ENCODE data around the gene APOF. TPM values are rescaled to one million over a fixed set of nuclear protein-coding genes. Genes with fewer than 3 reads are reported as not detected.

Gene APOF
- total and polyA plus RNA-seq, 2 donors from 2014 or later: not detected

- intact Hi-C loops (cut with DNase I): no loop called here
- no peak overlapping the region for H3K27ac ChIP-seq (ENCODE audit: low read depth in 2 of 2, low read length in 2 of 2)
- no peak overlapping the region for H3K9ac ChIP-seq (ENCODE audit: low read length in 3 of 3)
- H3K36me3 ChIP-seq (ENCODE audit: control insufficient read depth in 2 of 3, insufficient read depth in 3 of 3, low read length in 3 of 3): no peaks in the 10 kb centered on the region
- H3K27me3 ChIP-seq (ENCODE audit: control insufficient read depth, insufficient read depth, low read length): no peaks in the 10 kb centered on the region
- H3K9me3 ChIP-seq (ENCODE audit: control insufficient read depth in 2 of 3, insufficient read depth in 1 of 3, low read length in 3 of 3): no peaks in the 10 kb centered on the region
- DNase-seq: no peak
- no peak for FAIRE-seq
- no peak for TF ChIP-seq CTCF (IDR thresholded peaks at IDR 0.05; ENCODE audit: borderline replicate concordance, extremely low read depth, insufficient read depth)
- no peak overlapping the region for H3K4me3 ChIP-seq (ENCODE audit: low read length in 3 of 3)
- no peaks in the 10 kb centered on the region for H3K4me1 ChIP-seq (ENCODE audit: control insufficient read depth in 2 of 3, insufficient read depth in 2 of 3, low read depth in 1 of 3, low read length in 3 of 3)
These were observed 14.8 kb upstream of the APOF start for GRCh38 chr12:56377310-56377988.

- DNase-seq (peak in 1 of 5 donors; percentile 2), FAIRE-seq (no peak)
- no peak for TF ChIP-seq CTCF (IDR thresholded peaks at IDR 0.05; ENCODE audit: borderline replicate concordance, extremely low read depth, insufficient read depth)
- intact Hi-C loops (cut with DNase I): no loop called here
- H3K27ac ChIP-seq (ENCODE audit: low read depth in 2 of 2, low read length in 2 of 2): no peak overlapping the region
- H3K9ac ChIP-seq (ENCODE audit: low read length in 3 of 3): no peak overlapping the region
- no peak overlapping the region for H3K4me3 ChIP-seq (ENCODE audit: low read length in 3 of 3)
- no peaks in the 10 kb centered on the region for H3K27me3 ChIP-seq (ENCODE audit: control insufficient read depth, insufficient read depth, low read length)
- no peaks in the 10 kb centered on the region for H3K36me3 ChIP-seq (ENCODE audit: control insufficient read depth in 2 of 3, insufficient read depth in 3 of 3, low read length in 3 of 3)
- H3K9me3 ChIP-seq (ENCODE audit: control insufficient read depth in 2 of 3, insufficient read depth in 1 of 3, low read length in 3 of 3): no peaks in the 10 kb centered on the region
- no peaks in the 10 kb centered on the region for H3K4me1 ChIP-seq (ENCODE audit: control insufficient read depth in 2 of 3, insufficient read depth in 2 of 3, low read depth in 1 of 3, low read length in 3 of 3)
These were observed 13.2 kb upstream of the APOF start for GRCh38 chr12:56375598-56376434.

GRCh38 chr12:56374726-56375597 lies 12.3 kb upstream of the APOF start:
- FAIRE-seq: no peak
- intact Hi-C loops (cut with DNase I): no loop called here
- no peaks in the 10 kb centered on the region for H3K36me3 ChIP-seq (ENCODE audit: control insufficient read depth in 2 of 3, insufficient read depth in 3 of 3, low read length in 3 of 3)

More at GRCh38 chr12:56374726-56375597, 12.3 kb upstream of the APOF start:
- H3K4me3 ChIP-seq (ENCODE audit: low read length in 3 of 3): no peak overlapping the region
- H3K27ac ChIP-seq (ENCODE audit: low read depth in 2 of 2, low read length in 2 of 2): no peak overlapping the region
- no peaks in the 10 kb centered on the region for H3K9me3 ChIP-seq (ENCODE audit: control insufficient read depth in 2 of 3, insufficient read depth in 1 of 3, low read length in 3 of 3)
- no peak for TF ChIP-seq CTCF (IDR thresholded peaks at IDR 0.05; ENCODE audit: borderline replicate concordance, extremely low read depth, insufficient read depth)
- DNase-seq: peak in 2 of 5 donors; percentile 44 to 48
- no peaks in the 10 kb centered on the region for H3K4me1 ChIP-seq (ENCODE audit: control insufficient read depth in 2 of 3, insufficient read depth in 2 of 3, low read depth in 1 of 3, low read length in 3 of 3)
- no peak overlapping the region for H3K9ac ChIP-seq (ENCODE audit: low read length in 3 of 3)
- no peaks in the 10 kb centered on the region for H3K27me3 ChIP-seq (ENCODE audit: control insufficient read depth, insufficient read depth, low read length)

All from kidney (tissue), 14 donors.